GM12878 (cell line): ENCODE results near the gene TMEM209. TPM values are rescaled to one million over a fixed set of nuclear protein-coding genes. Genes with fewer than 3 reads are reported as not detected.

Experiments
- HCFC1 ChIP-seq: fragments of 150-350 bp; IDR thresholded peaks from 2 replicates; pipeline ENCODE4 v1.6.1; 2014; ENCODE audit warnings: low read length
- HDAC6 ChIP-seq: fragments of 200-600 bp; sonication (generic); IDR thresholded peaks from one replicate; pipeline ENCODE4 v1.8.0; 2017; ENCODE audit warnings: antibody characterized with exemption; ENCODE audit not compliant: unreplicated experiment
- SMAD5 ChIP-seq: IDR thresholded peaks from 2 replicates; pipeline ENCODE4 v1.6.1; 2016; ENCODE audit warnings: antibody characterized with exemption, low read depth
- polyA plus RNA-seq, 11 experiments: library from polyadenylated mRNA; depleted of rRNA in 4 of 11; unstranded in 6 of 11; stranded (reverse) in 5 of 11; fragments of >200 nt; fragmentation: Nextera tagmentation in 4 of 11; fragmentation: Illumina TruSeq in 1 of 11; extraction: Ambion mirVana in 4 of 11; extraction: Trizol in 1 of 11; gene quantifications; 1 replicate in 1 of 11; 2 replicates in 10 of 11; pipeline versions ENCODE4 v1.2.1 to v1.2.3, GENCODE V29; 2011 to 2016; ENCODE audit warnings: inconsistent platforms in 2 of 11, missing spikeins in 2 of 11, low read depth in 1 of 11
- total RNA-seq, 4 experiments: library from RNA; depleted of rRNA in 3 of 4; stranded (reverse); fragments of >200 nt in 3 of 4; fragmentation: Illumina TruSeq in 1 of 4; extraction: Trizol in 1 of 4; gene quantifications; 2 replicates each; pipeline versions ENCODE4 v1.2.1 to v1.2.3, GENCODE V29; 2013 to 2021
- TF ChIP-seq, protein P1 (sequence below): IDR thresholded peaks from 2 replicates; pipeline ENCODE4 v1.6.1; 2012; ENCODE audit warnings: improper control_type of control experiment, low read depth, low read length; ENCODE audit not compliant: insufficient replicate concordance
- TF ChIP-seq, protein P2 (sequence below): IDR thresholded peaks from 2 replicates; pipeline ENCODE4 v1.6.1; 2011; ENCODE audit warnings: mild to moderate bottlenecking, low read depth, low read length, moderate library complexity; ENCODE audit not compliant: insufficient replicate concordance
- TF ChIP-seq, protein P3 (sequence below): IDR thresholded peaks from 2 replicates; pipeline ENCODE4 v1.6.1; 2012; ENCODE audit warnings: mild to moderate bottlenecking, low read depth, low read length

TMEM209 gene
- total and polyA plus RNA-seq, 10 of the 15 experiments (the other 5 are each of a cell fraction or from before 2014, with no cell fraction given) = 22.1 to 41.2 (median 35.1) TPM

DNA sequence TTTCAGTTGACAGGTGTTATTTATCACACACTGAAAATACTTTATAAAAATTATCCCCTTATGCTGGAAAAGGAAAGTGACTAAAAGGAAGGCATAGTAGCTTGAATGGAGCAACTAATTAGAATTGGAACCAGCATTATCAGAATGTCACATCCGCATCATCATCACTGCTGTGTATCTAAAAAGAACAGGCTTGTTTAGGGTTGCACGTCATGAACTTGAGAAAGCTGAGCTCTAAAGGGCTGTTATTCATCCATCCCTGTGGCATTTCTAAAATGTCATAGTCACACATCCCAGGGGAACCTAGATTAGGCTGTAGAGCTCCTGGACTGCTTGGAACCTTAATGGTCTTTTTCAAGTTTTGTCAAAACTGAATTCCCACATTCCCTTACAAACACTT is 80.5 kb downstream of the TMEM209 start (continued):
- TF ChIP-seq, protein P1, sequence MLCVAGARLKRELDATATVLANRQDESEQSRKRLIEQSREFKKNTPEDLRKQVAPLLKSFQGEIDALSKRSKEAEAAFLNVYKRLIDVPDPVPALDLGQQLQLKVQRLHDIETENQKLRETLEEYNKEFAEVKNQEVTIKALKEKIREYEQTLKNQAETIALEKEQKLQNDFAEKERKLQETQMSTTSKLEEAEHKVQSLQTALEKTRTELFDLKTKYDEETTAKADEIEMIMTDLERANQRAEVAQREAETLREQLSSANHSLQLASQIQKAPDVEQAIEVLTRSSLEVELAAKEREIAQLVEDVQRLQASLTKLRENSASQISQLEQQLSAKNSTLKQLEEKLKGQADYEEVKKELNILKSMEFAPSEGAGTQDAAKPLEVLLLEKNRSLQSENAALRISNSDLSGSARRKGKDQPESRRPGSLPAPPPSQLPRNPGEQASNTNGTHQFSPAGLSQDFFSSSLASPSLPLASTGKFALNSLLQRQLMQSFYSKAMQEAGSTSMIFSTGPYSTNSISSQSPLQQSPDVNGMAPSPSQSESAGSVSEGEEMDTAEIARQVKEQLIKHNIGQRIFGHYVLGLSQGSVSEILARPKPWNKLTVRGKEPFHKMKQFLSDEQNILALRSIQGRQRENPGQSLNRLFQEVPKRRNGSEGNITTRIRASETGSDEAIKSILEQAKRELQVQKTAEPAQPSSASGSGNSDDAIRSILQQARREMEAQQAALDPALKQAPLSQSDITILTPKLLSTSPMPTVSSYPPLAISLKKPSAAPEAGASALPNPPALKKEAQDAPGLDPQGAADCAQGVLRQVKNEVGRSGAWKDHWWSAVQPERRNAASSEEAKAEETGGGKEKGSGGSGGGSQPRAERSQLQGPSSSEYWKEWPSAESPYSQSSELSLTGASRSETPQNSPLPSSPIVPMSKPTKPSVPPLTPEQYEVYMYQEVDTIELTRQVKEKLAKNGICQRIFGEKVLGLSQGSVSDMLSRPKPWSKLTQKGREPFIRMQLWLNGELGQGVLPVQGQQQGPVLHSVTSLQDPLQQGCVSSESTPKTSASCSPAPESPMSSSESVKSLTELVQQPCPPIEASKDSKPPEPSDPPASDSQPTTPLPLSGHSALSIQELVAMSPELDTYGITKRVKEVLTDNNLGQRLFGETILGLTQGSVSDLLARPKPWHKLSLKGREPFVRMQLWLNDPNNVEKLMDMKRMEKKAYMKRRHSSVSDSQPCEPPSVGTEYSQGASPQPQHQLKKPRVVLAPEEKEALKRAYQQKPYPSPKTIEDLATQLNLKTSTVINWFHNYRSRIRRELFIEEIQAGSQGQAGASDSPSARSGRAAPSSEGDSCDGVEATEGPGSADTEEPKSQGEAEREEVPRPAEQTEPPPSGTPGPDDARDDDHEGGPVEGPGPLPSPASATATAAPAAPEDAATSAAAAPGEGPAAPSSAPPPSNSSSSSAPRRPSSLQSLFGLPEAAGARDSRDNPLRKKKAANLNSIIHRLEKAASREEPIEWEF = no peak
- TF ChIP-seq, protein P2, sequence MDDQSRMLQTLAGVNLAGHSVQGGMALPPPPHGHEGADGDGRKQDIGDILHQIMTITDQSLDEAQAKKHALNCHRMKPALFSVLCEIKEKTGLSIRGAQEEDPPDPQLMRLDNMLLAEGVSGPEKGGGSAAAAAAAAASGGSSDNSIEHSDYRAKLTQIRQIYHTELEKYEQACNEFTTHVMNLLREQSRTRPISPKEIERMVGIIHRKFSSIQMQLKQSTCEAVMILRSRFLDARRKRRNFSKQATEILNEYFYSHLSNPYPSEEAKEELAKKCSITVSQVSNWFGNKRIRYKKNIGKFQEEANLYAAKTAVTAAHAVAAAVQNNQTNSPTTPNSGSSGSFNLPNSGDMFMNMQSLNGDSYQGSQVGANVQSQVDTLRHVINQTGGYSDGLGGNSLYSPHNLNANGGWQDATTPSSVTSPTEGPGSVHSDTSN = no peak
- TF ChIP-seq HCFC1 (no peak), HDAC6 (no peak), SMAD5 (no peak)
- TF ChIP-seq, protein P3, sequence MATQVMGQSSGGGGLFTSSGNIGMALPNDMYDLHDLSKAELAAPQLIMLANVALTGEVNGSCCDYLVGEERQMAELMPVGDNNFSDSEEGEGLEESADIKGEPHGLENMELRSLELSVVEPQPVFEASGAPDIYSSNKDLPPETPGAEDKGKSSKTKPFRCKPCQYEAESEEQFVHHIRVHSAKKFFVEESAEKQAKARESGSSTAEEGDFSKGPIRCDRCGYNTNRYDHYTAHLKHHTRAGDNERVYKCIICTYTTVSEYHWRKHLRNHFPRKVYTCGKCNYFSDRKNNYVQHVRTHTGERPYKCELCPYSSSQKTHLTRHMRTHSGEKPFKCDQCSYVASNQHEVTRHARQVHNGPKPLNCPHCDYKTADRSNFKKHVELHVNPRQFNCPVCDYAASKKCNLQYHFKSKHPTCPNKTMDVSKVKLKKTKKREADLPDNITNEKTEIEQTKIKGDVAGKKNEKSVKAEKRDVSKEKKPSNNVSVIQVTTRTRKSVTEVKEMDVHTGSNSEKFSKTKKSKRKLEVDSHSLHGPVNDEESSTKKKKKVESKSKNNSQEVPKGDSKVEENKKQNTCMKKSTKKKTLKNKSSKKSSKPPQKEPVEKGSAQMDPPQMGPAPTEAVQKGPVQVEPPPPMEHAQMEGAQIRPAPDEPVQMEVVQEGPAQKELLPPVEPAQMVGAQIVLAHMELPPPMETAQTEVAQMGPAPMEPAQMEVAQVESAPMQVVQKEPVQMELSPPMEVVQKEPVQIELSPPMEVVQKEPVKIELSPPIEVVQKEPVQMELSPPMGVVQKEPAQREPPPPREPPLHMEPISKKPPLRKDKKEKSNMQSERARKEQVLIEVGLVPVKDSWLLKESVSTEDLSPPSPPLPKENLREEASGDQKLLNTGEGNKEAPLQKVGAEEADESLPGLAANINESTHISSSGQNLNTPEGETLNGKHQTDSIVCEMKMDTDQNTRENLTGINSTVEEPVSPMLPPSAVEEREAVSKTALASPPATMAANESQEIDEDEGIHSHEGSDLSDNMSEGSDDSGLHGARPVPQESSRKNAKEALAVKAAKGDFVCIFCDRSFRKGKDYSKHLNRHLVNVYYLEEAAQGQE = no peak
